Astrocyte of the spinal cord (primary cell): Measurements from ENCODE around the gene APC2.
"Not testable (repeated sequence)": the region's sequence is repeated elsewhere in the genome, so short reads cannot be mapped to it uniquely, and the experiment has no call there.

Source experiments
- DNase-seq: peaks from one replicate; pipeline ENCODE4 v3.0.0; 2011; ENCODE audit warnings: low read depth, low spot score
- H3K4me3 ChIP-seq: 2 replicates; pipeline ENCODE4 v1.5.1; 2011; ENCODE audit warnings: low read depth, mild to moderate bottlenecking, low read length, moderate library complexity
- in situ Hi-C: cut with HindIII; loops from 2 replicates; pipeline ENCODE4 v1.10.0; 2017; ENCODE audit warnings: low sequenced_read_pairs
- TF ChIP-seq, protein P1 (sequence below): IDR thresholded peaks from 2 replicates; pipeline ENCODE4 v1.5.1; 2012; ENCODE audit warnings: low read depth, mild to moderate bottlenecking, low read length, inconsistent platforms

APC2 gene

GRCh38 chr19:1512671-1513498 lies 63.0 kb downstream of the APC2 start, which contains the start of gene ADAMTSL5:
TSS of gene ADAMTSL5 (minus strand) at chr19:1513019. CDS start at chr19:1510943, 2,076 bp downstream.
- TF ChIP-seq, protein P1, sequence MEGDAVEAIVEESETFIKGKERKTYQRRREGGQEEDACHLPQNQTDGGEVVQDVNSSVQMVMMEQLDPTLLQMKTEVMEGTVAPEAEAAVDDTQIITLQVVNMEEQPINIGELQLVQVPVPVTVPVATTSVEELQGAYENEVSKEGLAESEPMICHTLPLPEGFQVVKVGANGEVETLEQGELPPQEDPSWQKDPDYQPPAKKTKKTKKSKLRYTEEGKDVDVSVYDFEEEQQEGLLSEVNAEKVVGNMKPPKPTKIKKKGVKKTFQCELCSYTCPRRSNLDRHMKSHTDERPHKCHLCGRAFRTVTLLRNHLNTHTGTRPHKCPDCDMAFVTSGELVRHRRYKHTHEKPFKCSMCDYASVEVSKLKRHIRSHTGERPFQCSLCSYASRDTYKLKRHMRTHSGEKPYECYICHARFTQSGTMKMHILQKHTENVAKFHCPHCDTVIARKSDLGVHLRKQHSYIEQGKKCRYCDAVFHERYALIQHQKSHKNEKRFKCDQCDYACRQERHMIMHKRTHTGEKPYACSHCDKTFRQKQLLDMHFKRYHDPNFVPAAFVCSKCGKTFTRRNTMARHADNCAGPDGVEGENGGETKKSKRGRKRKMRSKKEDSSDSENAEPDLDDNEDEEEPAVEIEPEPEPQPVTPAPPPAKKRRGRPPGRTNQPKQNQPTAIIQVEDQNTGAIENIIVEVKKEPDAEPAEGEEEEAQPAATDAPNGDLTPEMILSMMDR, result no peak
- no peak for DNase-seq
- peak within 1 kb of the TSS; percentile 36 for H3K4me3 ChIP-seq
- in situ Hi-C loops, result no loop called here

DNA sequence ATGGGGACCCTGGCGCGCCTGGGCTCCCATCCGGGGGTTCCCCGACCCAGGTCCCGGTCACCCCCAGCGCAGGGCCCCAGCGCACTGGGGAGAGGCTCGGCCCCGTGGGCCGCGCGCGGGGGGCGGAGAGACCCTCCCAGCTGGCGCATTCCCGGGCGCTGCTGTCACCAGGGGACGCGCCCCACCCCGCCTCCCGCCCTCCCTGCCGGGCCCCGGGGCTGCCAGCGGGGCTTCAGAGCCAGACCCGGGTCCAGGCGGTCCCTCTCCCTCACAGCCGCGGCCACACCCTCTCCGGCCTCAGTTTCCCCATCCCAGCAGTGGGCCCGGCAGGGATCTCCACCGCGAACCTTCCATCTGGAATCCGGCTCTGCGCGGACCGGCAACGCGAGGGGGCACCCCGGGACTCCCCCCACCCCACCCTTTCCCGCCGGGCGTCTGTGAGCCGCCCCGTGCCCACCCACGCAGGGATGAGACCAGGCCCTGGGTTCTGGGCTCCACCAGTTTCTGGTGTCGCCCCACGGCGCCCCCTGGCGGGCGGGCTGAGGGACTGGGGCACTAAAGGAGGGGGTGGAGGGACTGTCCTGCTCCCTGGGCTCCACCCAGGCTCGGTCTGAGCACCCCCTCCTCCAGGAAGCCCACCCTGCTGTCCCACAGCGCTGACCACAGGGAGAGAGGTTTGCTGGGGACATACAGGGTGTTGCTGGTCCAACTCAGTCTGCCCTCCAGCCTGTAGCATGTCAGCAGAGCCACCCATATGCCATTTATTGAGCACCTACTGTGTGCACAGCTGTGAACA lies 63.8 kb downstream of the APC2 start:
- TF ChIP-seq, protein P1, result peak; percentile 60
- in situ Hi-C loops, result no loop called here
- no peak for DNase-seq
- peak overlapping the region; percentile 32 for H3K4me3 ChIP-seq

DNA sequence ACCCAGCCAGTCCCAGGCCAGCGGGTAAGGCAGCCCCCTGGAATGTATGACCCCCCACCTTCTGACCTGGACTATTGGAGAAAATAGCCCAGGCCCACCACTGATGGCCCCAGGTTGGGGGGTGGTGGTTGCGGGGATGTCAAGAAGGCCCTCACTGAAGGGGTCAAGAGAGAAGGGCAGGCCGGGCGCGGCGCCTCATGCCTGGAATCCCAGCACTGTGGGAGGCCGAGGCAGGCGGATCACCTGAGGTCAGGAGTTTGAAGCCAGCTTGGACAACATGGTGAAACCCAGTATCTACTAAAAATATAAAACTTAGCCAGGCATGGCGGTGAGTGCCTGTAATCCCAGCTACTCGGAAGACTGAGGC lies 64.4 kb downstream of the APC2 start:
- TF ChIP-seq, protein P1, result no peak
- no peak for DNase-seq
- in situ Hi-C loops, result no loop called here
- no peak overlapping the region for H3K4me3 ChIP-seq

- H3K4me3 ChIP-seq, result no peak overlapping the region
- TF ChIP-seq, protein P1, result no peak
- in situ Hi-C loops, result no loop called here
- no peak for DNase-seq
Observed at GRCh38 chr19:1514986-1515721, 65.2 kb downstream of the APC2 start.

DNA sequence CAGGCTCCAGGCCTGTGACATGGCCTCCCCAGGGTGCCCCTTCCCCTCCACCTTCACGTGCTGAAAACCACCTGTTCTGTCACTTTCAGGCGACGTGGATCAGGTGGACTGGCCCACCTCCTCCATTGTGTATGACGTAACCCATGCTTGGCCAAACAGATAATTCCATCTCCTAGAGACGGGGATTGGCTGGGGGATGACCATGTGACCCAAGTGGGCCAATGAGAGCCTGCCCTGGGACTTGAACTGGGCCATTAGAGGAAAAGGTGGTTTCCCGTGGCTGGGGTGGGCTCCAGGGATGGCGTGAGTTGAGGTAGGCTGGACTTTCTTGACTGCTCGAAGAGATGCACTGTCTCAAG lies 66.5 kb downstream of the APC2 start:
- in situ Hi-C loops, result no loop called here
- H3K4me3 ChIP-seq, result no peak overlapping the region
- TF ChIP-seq, protein P1, result no peak
- no peak for DNase-seq

DNA sequence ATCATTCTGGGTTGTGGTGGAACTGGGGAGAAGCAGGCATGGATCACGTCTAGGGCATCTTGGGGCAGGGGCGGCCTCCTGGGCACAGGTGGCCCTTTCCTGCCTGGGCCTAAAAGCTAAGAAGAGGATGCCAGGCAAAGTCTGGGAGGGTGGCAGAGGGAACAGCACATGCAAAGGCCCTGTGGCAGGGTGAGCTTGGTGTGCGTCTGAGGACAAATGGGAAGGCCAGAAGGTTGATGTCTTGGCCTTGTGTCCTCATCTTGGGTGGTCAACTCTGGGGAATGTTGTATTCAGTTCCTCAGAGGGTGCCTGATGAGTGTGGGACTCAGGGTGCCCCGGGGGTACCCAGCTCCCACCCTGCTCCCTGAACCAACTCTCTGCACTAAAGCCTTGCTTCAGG lies 68.5 kb downstream of the APC2 start:
- no peak for DNase-seq
- in situ Hi-C loops, result no loop called here
- no peak overlapping the region for H3K4me3 ChIP-seq
- TF ChIP-seq, protein P1, result no peak

GRCh38 chr19:1519802-1520201 lies 69.9 kb downstream of the APC2 start:
- H3K4me3 ChIP-seq, DNase-seq, in situ Hi-C loops: not testable (repeated sequence)
